Urothelium cell line (cell line): ENCODE results near the gene GNG14.
"Not testable (repeated sequence)": the region's sequence is repeated elsewhere in the genome, so short reads cannot be mapped to it uniquely, and the experiment has no call there.

ENCODE experiments used
- DNase-seq: peaks from one replicate; pipeline ENCODE4 v3.0.0; 2011; ENCODE audit warnings: low spot score, mixed read lengths
- FAIRE-seq: peaks from 2 replicates; lab custom pipeline; 2011; peaks lifted over from hg19 to GRCh38; lab: Jason Lieb, UNC

GNG14 gene

DNA sequence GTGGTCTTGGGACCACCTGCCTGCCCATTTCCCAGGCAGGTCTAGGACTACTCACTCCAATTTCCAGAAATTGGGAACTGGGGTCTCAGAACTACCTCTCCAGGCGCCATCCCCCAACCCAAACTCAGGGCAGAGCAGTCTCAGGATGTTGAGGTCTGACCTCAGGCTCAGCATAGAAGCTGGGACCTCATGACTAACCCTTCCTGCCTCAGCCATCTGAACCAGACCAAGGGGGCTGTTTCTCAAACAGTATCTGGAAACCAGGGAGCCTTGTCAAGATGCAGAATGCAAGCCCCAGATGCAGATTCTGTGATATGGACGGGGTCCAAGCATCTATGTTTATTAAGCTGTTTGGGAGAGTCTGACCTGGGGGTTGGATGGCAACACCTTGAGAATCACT, 7.3 kb downstream of the GNG14 start:
- no peak for FAIRE-seq

GRCh38 chr19:12695514-12695913, 7.7 kb downstream of the GNG14 start:
- DNase-seq (no peak), FAIRE-seq (no peak)

More for the DNA sequence above, 7.3 kb downstream of the GNG14 start:
- no peak for DNase-seq

GRCh38 chr19:12695997-12696365, 8.2 kb downstream of the GNG14 start:
- DNase-seq (no peak), FAIRE-seq (no peak)

GRCh38 chr19:12696366-12697335, 8.9 kb downstream of the GNG14 start, which contains the start of gene FBXW9:
Gene FBXW9, minus strand, starts transcription at chr19:12696631. Its CDS starts 50 bp downstream, at chr19:12696581.
- no peak for FAIRE-seq
- peak; percentile 87 for DNase-seq

DNA sequence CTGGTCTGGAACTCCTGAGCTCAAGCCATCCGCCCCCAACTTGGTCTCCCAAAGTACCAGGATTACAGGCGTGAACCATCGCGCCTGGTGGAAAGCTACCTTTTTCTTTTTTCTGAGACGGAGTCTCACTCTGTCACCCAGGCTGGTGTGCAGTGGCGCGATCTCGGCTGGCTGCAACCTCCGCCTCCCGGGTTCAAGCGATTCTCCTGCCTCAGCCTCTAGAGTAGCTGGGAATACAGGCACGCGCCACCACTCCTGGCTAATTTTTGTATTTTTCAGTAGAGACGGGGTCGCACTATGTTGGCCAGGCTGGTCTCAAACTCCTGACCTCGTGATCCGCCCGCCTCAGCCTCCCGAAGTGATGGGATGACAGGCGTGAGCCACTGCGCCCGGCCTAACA, 9.6 kb downstream of the GNG14 start:
- FAIRE-seq, DNase-seq: not testable (repeated sequence)

DNA sequence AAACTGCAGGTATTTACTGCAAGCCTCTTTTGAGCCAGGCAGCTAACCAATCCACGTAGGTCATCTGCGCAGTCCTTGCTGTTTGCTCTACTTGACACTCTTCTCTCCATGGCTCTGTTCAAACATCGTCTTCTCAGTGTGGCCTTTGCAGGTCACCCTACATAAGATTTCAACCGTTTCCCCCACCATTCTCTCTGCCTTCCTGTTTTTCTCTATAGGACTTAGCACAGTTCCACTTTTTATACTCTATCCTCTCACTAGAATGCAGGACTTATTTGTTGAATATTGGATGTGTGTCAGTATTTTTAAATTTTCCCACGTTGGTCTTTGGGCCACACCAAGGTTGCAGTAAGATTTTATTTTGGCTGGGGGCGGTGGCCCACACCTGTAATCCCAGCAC, 10.3 kb downstream of the GNG14 start:
- no peak for FAIRE-seq

GRCh38 chr19:12701596-12702282, 13.9 kb downstream of the GNG14 start:
- no peak for FAIRE-seq

More for the DNA sequence above, 10.3 kb downstream of the GNG14 start:
- DNase-seq: no peak

GRCh38 chr19:12703046-12703445, 15.2 kb downstream of the GNG14 start:
- FAIRE-seq (no peak), DNase-seq (peak; percentile 24)

More at GRCh38 chr19:12701596-12702282, 13.9 kb downstream of the GNG14 start:
- DNase-seq: no peak

DNA sequence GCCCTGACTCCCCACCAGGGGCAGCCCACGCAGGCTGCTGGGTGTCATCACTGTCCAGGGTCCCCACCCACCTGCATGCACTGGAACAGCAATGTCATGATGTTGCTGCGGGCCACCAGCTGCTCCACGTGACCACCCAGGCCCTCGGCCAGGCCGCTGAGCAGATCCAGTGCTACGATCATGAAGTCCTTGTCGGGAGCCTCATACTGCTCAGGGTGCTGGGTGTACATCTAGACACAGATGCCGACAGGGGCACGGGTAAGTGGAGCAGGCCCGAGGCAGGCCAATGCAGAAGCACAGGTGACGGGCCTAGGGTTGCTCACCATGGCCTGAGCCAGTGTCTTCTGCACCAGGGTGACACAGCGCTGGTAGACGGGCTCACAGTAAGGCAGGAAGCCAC, 17.4 kb downstream of the GNG14 start:
- no peak for FAIRE-seq
- DNase-seq: no peak

GRCh38 chr19:12705654-12706331, 18.0 kb downstream of the GNG14 start:
- FAIRE-seq (no peak), DNase-seq (no peak)

- FAIRE-seq: no peak
Measured at GRCh38 chr19:12706332-12706718, 18.5 kb downstream of the GNG14 start.

GRCh38 chr19:12708641-12709040, 20.8 kb downstream of the GNG14 start:
- FAIRE-seq: no peak
- DNase-seq: no peak

More at GRCh38 chr19:12706332-12706718, 18.5 kb downstream of the GNG14 start:
- DNase-seq: no peak

- DNase-seq (no peak), FAIRE-seq (no peak)
Measured at GRCh38 chr19:12711187-12711586, 23.4 kb downstream of the GNG14 start.

GRCh38 chr19:12712077-12712476, 24.3 kb downstream of the GNG14 start:
- not testable (repeated sequence) for FAIRE-seq, DNase-seq

GRCh38 chr19:12713304-12713703, 25.5 kb downstream of the GNG14 start:
- not testable (repeated sequence) for DNase-seq, FAIRE-seq

- FAIRE-seq (no peak), DNase-seq (no peak)
Measured at GRCh38 chr19:12715102-12715501, 27.3 kb downstream of the GNG14 start.

DNA sequence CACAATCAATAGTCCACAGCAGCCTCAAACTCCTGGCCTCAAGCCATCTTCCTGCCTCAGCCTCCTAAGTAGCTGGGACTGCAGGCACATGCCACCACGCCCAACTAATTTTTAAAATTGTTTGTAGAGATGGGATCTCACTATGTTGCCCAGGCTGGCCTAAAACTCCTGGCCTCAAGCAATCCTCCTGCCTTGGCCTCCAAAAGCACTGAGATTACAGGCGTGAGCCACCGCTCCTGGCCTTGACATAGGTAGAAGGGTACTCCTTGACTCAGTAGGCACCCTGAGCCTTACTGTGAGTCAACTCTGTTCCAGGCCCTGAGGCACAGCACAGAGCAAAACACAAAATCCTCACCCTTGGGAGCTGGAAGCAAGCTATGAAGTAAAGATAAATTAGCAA, 28.1 kb downstream of the GNG14 start:
- no peak for FAIRE-seq
- no peak for DNase-seq

DNA sequence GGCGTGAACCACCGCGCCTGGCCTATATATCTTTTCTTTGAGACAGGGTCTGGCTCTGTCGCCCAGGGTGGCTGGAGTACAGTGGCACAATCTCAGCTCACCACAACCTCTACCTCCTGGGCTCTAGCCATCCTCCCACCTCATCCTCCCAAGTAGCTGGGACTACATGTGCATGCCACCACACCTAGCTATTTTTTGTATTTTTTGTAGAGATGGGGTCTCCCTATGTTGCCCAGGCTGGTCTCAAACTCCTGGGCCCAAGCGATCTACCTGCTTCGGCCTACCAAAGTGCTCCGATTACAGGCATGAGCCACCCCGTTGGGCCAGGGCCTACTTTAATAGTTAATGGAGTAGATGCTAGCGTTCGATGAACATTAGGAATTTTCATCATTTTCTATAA, 32.5 kb downstream of the GNG14 start:
- DNase-seq (no peak), FAIRE-seq (no peak)

DNA sequence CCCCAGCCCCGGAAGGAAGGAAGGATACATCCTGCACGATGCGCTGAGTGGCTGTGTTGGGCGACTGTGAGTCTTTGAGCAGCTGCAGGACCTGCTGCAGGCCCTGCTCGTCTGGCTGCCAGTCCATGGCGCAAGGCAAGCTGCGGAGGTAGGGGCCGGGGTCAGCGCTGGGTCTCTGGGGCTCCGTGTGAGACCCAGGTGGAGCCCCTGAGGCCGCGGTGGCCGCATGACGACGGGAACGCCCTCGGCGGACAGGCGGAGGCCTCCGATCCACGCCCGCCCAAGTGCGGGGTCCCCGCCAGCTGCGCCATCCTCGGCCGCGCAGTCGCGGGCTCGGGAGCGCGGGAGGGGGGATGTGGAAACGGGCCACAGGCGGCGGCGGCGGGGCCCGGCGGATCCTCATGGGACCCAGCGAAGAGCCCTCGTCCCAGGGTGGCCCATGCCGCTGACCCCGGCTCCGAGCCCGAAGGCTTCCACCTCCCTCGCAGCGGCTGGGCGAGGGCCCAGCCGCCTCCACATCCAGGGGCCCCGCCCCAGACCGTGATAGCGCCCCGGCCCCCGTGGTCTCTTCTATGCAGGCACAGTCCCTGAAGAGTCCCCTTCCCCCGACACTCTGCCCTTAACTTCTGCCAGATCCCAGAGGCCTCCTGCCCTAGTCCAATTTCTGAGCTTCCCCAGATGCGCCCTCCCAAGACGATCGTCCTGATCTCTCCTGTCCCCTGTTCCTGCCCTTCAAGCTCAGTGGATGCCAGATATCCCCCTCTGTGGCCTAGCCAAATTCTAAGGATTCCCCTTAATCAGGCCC, 33.3 kb downstream of the GNG14 start:
- DNase-seq: no peak
- no peak for FAIRE-seq
